Fibroblast of upper back skin (primary cell): ENCODE results near the gene TIPIN.
A peak's percentile ranks its signal among the peaks of the same experiment; 100 is the strongest.
"Not testable (repeated sequence)": the region's sequence is repeated elsewhere in the genome, so short reads cannot be mapped to it uniquely, and the experiment has no call there.

Experiments used
- DNase-seq: peaks from one replicate; pipeline ENCODE4 v3.0.0-alpha.2; 2013

The TIPIN gene

DNA sequence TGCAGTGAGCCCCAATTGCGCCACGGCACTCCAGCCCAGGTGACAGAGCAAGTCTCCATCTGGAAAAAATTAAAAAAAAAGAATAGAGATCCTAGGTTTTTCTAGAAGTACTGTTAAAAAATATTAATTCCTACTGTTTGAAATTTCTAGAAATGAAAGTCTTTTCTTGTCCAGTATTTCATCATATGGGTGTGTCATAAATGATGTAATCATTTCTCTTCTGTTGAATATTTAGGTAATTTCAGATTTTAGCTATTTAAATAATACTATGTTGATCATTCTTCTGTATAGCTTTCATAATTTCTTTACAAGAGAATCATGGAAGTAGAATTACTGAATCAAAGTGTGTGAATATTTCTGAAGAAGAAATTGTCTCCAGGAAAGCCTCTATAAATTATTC is 24.9 kb upstream of the TIPIN start:
- DNase-seq = not testable (repeated sequence)

DNA sequence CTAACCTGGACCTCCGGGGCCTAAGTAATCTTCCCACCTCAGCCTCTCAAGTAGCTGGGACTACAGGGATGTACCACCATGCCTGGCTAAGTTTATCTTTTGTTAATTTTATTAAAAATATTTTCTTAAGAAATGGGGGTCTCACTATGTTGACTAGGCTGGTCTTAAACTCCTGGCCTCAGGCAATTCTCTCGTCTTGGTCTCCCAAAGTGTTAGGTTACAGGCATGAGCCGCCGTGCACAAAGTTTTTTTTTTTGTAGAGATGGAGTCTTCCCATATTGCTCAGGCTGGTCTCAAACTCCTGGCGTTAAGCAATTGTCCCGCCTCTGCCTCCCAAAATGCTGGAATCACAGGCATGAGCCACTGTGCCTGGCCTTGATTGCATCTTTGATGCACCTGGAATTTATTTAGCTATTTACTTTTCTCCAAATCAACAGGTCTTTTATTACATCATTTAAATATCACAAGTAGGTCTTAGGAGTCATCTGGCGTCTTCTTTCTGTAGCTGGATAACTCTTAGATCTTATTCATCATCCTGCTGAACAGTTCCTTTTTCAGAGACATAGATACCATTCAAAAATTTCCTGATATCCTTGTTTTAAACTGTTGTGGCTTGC is 22.4 kb upstream of the TIPIN start:
- DNase-seq = no peak

DNA sequence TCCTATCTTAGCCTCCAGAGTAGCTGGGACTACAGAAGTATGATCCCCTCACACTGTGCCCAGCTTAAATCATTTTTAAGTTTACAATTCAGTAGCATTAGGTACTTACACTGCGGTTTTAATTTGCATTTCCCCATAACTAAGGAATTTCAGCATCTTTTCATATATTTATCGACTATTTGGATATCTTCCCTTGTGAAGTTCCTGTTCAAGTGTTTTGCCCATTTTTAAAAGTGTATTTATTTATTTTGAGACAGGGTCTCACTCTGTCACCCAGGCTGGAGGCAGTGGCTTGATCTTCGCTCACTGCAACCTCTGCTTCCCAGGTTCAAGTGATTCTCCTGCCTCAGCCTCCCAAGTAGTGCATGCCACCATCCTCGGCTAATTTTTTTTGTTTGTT is 17.7 kb upstream of the TIPIN start:
- no peak for DNase-seq

DNA sequence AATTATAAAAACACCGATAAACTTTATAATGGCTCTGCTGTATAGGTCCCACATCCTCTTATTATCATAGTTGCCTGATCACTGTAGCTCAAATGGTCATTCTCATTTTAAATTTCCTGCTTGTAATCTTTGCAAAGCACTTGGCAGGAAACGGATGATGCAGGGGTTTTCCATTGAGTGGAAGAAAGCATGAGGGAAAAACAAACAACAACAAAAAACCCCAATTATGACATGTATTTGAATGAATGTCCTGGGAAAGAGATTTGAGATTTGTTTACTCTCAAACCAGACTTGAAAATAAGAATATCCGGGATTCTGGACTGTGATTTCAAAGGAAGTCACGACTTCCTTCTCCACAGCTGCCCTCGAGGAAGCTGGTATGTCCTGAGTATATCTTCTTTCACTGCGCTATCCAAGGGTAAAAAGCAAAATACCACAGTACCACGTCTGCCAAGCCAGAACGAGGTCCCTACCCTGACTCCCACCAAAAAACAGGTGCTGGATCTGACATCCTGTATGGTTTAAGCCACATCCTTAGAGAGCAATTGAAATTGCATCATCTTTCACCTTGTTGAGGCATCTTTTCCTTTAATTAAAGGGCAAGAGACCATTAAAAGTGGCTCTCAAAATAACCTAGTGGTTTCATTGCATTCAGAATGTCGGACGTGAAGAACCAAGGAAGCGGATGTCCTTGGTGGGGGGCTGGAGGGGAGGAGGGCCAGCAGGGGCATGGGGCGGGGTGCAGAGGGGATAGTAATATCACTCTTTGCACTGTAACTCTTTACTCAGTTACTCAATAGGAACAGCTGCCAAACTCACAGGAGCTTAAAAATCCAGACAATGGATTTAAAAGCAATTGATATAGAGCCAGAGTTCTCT is 13.5 kb upstream of the TIPIN start:
- no peak for DNase-seq

DNA sequence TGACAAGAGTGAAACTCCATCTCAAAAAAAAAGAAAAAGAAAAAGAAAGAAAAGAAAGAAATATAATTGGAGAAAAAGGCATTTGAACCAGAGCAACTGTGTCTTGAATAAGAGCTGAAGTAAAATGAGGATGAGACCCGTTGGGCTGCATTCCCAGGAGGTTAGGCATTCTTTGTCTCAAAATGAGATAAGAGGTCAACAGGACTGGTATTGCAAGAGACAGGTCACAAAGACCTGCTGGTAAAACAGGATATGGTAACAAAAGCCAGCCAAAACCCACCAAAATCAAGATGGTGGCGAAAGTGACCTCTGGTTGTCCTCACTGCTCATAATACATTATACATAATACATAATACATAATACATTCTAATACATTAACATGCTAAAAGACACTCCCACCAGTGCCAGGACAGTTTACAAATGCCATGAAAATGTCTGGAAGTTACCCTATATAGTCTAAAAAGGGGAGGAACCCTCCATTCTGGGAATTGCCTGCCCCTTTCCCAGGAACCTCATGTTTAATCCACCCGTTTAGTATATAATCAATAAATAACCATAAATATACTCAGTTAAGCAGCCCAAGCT is 8.6 kb upstream of the TIPIN start:
- DNase-seq = no peak

DNA sequence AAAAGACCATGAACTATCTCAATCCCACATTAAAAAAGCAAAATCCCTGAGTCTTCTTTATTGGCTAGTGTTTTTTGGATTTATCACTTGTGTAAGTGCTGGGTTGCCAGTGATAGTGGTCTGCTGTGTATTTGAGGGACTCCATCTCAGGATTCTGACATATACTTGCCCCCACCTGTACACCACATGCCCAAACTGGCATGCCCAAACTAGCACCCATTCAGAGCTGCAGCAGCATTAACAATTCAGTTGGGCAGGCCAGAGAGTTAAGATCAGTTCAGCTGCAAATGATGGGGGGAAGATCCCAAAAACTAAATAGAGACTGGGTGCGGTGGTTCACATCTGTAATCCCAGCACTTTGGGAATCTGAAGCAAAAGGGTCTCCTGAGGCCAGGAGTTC is 6.3 kb upstream of the TIPIN start:
- DNase-seq = no peak

DNA sequence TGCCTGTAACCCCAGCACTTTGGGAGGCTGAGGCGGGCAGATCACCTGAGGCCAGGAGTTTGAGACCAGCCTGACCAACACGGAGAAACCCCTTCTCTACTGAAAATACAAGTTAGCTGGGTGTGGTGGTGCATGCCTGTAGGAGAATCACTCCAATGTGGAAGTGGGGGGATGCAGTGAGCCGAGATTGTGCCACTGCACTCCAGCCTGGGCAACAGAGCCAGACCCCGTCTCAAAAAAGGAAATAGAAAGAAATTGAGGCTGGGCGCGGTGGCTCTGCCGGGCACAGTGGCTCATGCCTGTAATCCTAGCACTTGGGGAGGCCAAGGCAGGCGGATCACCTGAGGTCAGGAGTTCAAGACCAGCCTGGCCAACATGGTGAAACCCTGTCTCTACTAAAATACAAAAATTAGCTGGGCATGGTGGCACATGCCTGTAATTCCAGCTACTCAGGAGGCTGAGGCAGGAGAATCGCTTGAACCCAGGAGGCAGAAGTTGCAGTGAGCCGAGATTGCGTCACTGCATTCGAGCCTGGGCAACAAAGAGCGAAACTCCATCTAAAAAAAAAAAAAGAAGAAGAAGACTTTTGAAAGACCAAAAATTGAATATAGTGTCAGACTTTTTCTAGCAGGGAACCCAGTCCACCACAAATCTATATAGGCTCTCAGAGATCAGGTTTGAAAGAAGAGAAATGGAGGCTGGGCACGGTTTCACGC is 5.4 kb upstream of the TIPIN start:
- DNase-seq = not testable (repeated sequence)

DNA sequence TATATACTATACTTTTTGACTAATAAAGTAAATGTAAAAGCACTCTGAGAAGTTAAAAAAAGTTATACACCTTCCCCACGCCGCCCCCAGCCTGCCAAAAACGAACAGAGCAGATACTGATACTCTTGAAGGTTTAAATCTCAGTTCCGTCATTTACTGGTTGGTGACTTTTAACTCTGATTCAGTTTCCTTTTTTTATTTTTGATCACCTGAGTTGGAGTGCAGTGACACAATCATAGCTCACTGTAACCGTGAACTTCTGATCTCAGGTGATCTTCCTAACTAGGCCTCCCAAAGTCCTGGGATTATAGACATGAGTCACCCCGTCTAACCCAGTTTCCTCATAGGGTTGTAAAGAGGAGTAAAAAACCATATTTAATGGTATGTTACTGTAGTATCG is 3.3 kb upstream of the TIPIN start:
- no peak for DNase-seq

DNA sequence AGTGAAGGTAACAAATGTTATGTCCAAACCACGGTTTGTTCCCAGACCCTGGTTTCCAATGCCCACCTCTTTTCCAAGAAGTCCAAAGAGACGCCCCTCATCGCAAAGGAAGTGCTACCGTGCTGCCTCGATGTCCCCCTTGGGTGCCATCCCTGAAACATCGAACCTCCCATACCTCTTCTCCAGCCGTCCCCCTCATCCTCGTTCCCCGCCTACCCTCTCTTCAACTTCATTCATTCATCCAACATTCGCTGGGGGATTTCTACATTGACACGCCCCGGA is 467 bp downstream of the TIPIN start:
- no peak for DNase-seq

DNA sequence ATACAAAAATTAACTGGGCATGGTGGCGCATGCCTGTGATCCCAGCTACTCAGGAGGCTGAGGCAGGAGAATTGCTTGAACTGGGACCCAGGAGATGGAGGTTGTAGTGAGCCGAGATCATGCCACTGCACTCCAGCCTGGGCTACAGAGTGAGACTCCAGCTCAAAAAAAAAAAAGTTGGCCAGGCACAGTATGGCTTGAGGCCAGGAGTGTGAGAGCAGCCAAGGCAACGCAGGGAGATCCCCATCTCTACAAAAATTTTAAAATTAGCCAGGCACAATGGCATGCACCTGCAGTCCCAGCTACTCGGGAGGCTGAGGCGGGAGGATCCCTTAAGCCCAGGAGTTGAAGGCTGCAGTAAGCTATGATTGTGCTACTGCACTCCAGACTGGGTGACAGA is 8.0 kb downstream of the TIPIN start:
- not testable (repeated sequence) for DNase-seq

DNA sequence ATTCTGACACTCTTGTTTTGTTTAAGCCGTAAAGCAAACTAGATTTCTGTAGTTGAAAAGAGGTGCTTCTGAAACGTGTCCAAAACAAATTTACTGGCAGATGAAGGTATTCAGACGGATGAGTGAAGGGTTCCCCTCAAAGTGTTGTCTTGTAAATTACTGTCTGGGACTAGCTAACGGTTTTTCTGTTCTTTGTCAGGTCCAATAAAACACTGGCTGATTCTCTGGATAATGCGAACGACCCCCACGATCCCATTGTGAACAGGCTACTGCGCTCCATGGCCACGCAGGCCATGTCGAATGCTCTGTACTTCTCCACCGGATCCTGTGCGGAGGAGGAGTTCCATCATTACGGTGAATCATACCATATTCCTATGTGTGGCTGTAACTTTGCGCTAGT is 27.7 kb downstream of the TIPIN start:
- no peak for DNase-seq

DNA sequence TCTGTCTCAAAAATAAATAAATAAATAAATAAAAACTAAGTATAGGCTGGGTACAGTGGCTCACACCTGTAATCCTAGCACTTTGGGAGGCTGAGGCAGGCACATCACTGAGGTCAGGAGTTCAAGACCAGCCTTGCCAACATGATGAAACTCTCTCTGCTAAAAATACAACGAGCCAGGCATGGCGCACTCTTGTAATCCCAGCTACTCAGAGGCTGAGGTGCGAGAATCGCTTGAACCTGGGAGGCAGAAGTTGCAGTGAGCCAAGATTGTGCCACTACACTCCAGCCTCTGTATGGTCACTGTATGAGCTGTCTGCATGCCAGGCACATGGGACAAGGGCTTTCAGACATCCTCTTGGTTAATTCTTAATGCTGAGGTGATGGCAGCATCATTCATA is 28.7 kb downstream of the TIPIN start:
- DNase-seq = no peak

DNA sequence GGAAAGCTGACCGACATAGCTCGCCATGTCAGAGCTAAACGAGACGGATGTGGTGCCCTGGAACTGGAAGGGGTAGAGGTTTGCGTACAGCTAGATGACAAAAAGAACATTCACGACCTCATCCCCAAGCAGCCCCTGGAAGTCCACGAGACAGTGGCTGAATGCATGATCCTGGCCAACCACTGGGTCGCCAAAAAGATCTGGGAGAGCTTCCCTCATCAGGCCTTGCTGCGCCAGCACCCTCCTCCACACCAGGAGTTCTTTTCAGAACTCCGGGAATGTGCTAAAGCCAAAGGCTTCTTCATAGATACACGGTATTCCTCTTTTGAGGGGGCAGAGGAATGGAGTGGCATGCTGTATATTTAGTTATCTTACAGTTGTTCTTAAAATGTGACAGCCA is 30.4 kb downstream of the TIPIN start:
- DNase-seq = no peak

DNA sequence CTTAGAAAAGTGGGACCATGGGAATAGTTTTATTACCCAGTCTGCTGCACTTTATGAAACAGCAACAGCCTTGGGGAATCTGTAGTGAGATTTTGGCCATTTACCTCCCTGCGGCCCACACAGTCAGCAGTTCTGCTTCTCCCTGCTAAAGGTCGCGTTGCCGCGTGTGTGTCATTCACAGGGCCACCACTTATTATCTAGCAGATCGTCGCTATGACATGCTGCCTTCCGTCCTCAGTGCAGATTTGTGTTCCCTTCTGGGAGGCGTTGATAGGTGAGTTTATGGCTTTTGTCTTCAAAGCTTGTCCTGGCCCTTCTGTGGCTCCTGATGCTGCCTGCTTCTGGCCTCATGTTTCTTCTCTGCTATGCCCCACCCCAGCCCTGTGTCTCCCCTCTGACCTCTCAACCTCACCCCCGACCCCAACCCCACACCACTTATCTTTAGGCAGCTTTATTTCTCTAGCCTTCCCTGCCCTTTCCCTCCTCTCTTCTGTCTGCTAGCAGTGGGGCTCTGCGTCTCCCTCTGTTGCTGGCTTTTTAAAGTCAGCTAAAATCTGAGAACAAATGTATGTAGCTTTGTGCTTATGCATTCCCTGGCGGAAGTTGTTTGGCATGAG is 33.1 kb downstream of the TIPIN start:
- no peak for DNase-seq

DNA sequence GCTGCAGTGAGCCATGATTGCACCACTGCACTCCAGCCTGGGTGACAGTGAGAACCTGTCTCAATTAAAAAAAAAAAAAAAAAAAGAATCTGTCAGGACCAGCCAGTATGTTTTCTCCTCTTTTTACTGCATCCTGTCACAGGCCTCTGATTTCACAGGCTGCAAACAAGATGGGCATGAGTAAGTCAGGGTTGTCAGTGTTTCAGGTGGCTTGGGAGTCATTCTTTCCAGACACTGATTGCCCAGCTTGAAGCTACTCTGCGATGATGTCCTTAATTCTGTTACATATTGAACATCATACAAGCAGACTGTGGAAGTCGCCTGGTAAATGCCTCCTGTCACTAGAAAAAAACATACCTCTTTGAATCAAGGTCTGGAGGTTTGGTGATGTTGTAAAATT is 44.3 kb downstream of the TIPIN start:
- no peak for DNase-seq

DNA sequence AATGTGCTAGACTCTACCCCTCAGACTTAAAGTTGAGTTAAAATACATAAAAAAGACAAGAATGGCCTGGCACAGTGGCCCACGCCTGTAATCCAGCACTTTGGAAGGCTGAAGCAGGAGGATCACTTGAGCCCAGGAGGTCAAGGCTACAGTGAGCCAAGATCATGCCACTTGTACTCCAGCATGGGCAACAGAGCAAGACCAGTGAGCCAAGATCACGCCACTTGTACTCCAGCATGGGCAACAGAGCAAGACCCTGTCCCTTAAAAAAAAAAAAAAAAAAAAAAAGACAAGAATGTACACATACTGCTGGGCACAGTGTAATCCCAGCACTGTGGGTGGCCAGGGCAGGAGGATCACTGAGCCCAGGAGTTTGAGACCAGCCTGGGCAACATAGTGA is 45.7 kb downstream of the TIPIN start:
- DNase-seq = no peak

DNA sequence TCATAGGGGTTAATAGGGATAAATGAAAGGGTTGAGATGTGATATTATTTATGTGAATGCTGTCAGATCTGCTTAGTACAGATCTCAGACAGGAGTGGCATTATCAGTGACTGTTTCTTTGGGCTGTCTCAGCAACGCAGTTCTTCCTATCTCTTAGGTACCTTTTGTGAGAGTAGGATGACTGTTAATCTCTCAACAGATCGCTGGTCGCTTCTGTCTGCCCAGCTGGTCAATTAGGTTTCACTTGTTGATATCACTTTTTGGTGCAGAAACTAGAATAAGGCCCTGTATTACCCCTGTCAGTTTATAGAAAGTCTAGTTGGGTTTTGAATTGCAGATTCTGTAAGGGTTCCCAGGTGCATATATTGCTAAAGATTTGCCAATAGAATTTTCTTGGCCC is 46.7 kb downstream of the TIPIN start:
- DNase-seq = no peak

DNA sequence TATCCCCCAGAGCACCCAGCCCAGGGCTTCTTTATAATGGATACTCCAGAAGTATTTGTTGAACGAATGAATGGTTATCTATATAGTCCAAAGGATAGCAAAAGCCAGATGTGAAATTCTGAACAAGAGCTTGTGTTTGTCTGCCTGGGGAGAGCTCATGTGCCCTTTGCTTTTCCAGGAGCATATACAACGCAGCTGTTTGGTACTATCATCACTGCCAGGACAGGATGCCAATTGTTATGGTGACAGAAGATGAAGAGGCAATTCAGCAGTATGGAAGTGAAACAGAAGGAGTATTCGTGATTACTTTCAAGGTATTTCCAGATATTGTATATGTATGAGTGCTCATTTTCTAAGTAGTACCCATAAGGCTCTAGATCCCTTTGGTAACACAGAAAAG is 48.0 kb downstream of the TIPIN start:
- DNase-seq = no peak

DNA sequence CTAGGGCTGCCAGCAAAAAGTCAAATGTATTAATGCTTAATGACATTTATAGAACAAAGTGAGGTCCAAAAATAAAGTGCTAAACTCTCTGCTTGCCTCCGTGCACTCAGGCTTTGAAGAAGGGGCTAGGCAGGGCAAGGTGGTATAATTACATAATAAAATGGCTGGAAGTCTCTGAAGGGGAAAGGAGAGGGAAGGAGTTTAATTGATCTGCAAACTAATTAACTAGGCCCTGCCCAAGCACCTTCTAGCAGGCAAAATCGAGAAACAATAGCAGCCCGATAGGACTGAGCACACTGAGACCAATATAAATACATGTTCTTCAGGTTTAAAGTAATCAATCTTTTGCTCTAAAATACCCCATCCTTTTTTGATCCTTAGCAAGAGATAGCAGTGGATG is 50.1 kb downstream of the TIPIN start:
- DNase-seq = no peak

DNA sequence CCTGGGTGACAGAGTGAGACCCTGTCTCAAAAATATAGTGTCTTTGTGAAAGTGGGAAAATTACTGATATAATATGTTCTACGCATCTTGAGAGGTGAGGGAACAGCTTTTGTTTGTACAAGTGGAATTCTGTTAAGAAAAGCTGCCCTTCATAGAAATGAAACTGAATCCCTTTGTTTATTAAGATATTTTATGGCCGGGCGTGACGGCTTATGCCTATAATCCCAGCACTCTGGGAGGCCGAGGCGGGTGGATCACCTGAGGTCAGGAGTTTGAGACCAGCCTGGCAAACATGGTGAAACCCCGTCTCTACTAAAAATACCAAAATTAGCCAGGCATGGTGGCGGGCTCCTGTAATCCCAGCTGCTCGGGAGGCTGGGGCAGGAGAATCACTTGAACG is 52.1 kb downstream of the TIPIN start:
- not testable (repeated sequence) for DNase-seq

DNA sequence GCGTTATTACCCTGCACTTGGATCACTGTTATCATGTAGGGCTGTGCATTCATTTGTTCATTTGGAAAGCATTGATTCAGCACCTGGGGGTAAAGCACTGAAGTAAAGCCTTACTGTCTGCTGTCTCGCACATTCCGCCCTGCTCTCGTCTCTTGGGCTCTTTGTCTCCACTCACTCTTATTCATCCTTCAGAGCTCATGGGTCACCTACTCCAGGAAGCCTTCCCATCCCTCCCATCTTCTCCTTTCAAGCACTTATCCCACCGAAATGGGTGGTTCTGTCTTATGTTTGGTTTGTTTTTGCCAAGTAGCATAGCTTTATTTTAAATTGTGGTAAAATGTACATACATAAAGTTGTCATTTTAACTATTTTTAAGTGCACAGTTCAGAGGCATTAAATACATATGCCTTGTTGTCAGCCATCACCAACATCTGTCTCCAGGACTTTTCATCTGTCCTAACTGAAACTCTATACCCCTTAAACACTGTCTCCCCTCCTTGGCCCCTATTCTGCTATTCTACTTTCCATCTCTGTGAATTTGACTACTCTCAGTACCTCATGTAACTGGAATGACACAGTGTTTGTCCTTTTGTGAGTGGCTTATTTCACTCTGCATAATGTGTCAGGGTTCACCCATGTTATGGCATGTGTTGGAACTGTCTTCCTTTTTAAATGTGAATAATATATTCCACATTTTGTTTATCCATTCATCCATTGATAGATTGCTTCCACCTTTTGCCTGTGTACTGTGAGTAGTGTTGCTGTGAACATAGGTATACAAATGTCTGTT is 53.8 kb downstream of the TIPIN start:
- no peak for DNase-seq

DNA sequence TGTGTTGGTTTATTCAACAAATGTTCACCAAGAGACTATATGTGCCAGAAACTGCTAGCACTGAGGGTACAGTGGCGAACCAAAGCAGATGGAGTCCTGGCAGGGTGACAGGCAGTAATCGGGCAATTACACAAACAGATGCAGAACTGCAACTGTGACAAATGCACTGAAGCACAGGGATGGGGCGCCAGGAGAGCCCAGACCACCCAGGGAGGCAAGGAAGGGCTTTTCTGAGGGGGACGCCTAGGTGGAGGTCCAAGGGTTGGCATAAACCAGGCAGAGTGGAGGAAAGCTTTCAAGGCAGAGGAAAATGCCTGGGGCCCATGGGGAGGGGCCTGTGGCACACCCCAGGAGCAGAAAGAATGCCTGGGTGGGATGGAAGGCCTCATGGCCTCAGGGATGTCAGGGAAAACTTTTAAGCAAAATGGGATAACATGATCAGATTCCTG is 57.7 kb downstream of the TIPIN start:
- DNase-seq = peak; percentile 21

DNA sequence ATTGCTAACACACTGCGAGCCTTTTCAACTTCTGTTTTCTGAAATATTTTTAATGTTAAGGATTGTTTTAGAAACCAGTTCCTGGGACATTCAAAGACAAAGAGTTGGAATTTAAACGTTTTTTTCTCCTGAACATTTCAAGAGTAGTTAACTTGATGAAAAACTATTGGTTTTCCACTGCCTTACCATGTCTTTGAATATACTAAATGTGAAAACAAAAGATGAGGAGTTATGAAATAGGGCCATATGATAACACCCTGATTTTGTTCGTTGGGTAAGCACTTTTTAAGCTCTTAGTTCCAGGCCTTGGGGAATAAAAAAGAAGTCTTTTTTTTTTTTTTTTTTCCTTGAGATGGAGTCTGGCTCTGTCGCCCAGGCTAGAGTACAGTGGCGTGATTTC is 60.3 kb downstream of the TIPIN start:
- DNase-seq = no peak
